MV-4-11 (cell line): ENCODE measurements around the gene CDKN2B.
A peak's percentile ranks its signal among the peaks of the same experiment; 100 is the strongest.

Source experiments
- DNase-seq: peaks from one replicate; lab custom pipeline; 2025; lab: John Stamatoyannopoulos, UW

CDKN2B gene

DNA sequence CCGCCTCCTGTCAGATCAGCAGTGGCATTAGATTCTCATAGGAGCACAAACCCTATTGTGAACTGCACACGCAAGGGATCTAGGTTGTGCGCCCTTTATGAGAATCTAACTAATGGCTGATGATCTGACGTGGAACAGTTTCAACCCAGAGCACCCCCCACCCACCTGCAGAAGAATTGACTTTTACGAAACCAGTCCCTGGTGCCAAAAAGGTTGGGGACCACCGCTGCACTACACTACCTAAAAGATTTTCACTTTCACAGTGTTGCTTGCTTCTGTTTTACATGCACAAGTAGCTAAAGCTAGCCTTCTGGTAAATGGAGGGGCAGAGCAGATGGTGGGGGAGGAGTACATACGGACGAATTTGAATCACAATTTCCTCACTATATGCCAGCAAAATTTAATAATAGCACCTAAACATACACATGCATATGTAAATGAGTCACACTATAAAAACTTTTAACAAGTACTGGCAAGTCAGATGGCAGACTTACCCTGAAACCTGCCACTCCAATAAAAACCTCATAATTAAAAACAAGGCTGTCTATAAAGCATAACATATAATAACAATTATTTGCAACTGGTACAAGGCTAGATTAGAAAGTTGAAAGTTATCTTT is 24.0 kb upstream of the CDKN2B start:
- DNase-seq: no peak

DNA sequence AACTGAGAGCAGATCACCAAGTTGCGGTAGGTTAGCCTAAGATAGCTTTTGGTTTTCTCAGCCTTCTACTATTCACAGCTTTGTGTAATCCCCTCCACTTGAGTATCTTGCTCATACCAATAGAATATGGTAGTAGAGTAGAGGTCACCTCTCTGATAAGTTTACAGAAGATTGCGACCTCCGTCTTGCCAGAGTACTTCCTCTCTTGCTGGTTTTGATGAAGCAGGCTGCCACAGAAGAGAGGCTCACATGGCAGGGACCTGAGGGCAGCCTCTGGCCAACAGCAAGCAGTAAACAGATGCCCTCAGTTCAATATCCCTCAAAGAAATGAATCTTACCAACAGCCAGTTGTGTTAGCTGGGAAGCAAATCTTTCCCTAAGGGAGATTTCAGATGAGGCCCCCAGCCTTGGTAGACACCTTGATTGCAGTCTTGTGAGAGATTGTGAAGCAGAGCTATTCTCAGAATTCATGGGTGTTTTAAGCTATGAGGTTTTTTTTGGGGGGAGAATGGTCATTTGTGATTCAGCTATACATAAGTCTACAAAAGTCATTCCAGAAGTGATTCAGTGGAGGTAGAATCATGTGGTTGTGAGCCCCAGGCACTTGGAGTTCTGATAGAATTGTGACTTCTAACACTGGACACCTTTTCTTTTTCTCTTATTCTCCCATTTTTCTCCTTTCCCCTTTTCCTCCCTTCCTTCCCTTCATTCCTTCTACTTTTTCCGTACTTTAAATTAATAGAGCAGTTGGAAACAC is 22.7 kb upstream of the CDKN2B start:
- peak; percentile 44 for DNase-seq

DNA sequence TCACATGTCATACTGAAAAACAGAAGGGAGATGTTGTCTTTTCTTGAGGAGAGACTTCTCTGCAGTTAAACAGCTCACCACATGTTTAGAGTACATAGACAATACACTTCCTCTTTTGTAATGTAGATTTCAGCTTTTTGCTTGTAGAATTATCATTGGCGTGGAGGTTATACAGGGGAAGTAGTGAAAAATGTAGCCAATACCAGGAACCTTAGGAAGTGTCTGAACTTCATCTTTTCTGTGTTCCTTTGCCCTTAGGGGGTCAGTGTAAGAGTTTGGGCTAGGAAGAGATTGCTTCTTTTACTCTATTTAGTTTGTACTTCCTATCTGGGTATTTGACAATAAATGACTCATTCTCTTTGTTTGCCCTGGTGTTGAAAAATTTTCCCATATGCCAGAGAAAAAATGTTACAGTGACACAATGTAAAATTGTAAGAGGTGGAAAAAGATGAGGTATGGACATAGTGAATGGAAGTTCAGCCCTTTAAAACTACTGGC is 21.0 kb upstream of the CDKN2B start:
- peak; percentile 97 for DNase-seq

DNA sequence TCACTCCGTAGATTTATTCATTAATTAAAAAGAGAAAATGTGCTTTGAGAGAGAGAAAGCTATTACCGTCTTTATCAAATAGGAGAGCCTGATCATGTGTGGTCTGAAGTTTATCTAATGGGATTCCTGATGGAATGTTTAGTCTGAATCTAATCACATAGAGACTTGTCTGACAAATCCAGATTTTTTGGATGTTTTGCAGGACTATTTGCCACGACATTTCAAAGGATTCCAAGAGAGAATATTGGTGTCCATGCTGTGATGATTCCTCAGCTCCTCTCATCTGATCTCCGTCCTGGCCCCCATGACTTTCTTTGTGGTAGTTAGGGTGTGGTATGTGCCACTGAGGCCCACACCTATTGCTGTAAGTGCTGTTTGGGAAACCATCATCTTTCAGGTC is 20.1 kb upstream of the CDKN2B start:
- DNase-seq: no peak

DNA sequence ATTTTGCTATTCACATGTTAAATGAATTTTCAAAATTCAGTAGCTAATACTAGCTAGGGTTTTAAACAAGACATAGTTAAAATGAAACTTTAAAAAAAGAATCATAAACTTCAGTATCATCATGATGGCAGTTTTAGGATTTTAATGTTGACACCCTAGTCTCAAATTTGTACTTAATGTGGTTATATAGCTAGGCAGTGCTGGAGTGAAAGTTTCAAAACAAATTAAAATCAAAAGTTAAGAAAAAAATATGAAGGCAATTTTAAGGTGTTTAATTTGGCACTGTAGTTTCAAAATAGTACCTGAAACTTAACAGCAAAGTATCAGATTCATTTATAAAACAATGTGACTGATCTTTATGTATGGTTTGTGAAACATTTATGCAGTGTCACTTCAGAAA is 19.3 kb upstream of the CDKN2B start:
- DNase-seq: no peak

DNA sequence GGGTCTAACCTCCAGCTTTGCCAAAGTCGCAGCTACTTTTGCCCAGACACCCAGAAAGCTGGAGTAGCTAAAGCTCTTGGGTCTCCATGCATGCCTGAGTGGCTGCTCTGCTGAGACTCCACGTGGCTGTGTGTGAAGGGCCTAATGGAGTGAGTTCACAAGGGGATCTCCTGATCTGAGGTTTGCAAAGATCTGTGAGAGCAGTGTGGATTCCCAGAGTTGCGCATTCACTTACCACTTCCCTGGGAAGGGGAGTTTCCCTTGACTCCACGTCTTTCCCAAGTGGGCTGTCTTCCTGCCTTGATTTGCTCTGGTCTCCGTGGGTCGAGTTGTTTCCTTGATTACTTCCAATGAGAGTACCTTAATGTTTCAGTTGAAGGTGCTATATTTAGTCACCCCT is 17.6 kb upstream of the CDKN2B start:
- DNase-seq: no peak

DNA sequence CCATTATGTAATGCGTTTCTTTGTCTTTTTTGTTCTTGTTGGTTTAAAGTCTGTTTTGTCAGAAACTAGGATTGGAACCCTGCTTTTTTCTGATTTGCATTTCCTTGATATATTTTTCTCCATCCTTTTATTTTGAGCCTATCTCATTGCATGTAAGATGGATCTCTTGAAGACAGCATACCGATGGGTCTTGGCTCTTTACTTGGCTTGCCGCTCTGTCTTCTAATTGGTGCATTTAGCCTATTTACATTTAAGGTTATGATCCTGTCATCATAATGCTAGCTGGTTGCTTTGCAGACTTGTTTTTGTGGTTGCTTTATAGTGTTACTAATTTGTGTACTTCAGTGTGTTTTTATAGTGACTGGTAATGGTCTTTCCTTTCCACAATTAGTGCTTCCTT is 13.3 kb upstream of the CDKN2B start:
- no peak for DNase-seq

DNA sequence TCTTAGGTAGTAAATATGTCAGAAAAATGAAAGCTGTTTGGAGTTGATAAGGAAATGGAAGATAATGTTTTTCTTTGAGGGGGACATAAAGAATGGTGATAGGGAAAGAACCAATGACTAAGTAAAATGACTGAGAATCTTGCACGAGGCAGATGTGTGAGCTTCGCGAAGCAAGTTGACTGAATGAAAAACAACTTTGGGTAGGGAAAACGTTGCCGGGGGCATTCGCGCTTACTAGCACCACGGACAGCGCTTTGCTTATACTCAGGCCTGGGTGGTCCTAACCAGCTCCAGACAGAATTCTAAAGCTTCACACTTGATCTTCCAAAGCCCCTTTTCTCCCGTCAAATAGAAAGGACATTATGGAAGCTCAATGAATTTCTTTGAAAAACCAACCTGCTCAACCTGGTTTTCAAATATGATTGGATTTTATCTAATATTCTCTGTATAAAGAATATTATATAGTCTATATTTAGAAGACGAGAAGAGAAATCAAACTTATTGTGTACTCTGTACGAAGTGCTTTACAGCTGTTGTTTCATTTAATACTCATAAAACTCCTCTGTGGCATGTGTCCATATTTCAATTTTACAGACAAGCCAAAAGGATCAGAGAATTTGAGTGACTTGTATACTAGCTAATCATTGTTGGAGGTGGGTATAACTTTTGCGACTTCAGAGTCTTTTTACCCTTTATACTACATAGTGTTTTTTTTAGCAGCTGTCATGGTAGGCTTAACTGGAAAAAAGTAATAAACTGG is 1.9 kb upstream of the CDKN2B start:
- no peak for DNase-seq

DNA sequence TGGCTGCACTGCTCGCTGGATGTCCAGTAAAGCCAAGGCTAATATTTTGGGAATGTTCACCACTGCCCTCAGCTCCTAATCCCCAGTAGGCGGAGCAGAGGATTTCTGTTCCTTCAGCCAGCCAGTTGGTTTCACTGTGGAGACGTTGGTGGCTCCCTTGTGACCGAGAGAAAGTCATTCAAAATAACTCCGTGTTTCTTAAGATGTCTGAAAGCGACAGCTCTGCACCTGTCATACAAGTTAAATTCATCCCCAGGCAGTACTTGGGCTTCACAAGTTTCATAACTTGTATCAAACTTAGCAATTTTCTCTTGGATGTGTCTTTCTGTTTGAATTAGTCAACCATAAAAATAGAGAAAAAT is 382 bp upstream of the CDKN2B start:
- DNase-seq: no peak

DNA sequence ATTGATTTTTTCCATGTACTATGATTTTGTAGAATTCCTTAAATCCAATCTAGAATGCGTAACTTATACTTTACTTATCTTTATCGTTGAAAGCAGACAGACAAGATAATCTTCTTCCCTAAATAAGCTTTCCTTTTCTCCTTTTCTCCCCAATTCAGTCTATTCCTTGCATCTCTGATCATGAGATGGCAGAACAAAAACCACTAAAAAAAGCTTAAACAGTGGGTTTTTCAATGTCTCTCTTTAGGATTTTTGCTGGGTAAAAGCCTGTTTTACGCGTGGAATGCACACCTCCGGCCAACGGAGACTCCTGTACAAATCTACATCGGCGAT is 755 bp downstream of the CDKN2B start:
- DNase-seq: no peak

DNA sequence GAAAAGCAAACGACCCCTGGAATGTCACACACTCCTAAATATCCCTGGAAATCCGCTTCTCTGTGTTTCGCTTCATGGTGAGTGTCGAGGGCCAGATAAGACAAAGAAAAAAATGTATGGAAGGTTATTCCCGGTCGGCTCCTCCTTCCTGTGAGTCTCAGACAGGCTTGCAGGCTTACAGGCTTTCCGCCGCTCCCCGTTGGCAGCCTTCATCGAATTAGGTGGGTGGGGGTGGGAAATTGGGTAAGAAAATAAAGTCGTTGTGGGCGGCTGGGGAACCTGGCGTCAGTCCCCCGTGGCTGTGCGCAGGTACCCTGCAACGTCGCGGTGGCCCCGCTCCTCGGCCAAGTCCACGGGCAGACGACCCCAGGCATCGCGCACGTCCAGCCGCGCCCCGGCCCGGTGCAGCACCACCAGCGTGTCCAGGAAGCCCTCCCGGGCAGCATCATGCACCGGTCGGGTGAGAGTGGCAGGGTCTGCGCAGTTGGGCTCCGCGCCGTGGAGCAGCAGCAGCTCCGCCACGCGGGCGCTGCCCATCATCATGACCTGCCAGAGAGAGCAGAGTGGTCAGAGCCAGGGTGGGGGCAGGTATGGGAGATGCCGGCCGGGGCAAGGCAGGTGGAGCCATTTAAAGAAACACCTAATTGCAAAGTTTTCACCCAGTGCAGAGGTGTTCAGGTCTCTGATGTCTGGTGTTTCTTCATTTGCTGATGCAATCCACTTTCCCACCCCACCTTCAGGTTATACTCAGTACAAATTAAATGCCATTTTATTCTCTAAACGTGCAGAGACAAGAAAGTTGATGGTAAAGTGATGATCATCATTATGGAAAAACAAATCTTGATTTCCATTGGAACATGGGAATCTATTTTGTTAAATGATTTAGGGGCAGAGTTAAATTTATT is 3.2 kb downstream of the CDKN2B start:
- DNase-seq: no peak

DNA sequence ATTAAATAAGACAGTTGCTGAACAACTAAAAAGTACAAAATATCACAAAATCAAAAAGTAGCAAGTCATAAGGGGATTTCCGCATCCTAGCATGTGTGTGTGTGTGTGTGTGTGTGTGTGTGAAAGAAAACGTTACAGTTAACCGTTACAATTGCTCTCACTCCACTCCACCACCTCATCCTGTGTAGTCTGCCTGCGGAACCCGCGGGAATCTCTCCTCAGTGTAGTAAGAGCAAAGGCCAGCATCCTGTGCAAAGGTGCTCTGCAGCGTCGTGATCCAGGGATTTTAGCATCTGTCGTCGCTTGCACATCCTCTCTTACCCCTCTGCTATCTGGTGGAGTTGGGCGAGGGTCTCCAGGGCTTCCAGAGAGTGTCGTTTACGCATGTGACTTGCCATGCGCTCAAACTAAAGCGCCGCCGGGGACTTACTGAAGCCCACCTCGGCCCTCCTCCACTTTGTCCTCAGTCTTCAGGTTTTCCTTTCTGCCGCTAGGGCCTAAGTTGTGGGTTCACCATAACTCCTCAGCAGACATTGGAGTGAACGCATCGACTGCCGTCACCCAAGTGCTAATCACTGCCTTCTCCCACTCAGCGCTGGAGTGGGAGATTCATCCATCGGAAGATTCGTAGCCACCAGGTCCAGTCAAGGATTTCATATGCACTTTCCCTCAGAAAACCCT is 3.9 kb downstream of the CDKN2B start:
- no peak for DNase-seq

DNA sequence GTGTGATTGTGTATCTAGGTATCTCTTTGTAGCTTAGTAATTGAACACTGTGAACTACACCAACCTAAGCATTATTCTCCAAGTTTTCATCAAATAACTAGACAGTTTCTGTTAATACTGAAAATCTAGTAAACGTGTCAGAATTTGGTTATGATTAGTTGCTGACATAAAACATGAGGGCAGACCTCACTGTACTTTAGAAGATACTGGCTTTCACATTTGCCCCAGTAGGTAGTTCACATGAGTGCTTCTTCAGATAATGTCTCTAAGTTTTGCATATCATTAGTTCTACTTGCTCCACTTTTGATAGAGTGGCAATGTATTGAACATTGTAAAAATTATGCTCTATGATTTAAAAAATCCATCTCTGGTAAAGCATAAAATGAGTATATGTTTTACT is 7.1 kb downstream of the CDKN2B start:
- DNase-seq: no peak

DNA sequence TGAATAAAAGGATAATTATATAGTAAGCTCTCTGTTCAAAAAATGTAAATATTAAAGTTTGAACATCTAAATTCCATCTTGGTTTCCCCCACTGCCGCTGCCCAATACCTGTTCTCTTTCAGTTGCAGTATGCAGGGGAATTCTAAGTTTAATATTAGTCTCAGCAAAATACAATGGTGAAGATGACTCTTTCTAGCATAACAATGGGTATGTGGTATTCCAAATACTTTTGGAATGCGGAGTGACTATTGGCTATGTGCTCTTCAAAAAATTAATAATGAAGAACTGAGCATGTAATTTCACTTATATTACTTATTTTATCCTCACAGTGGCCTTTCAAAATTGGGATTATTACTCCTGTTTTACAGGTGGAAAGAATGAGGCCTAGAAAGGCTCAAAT is 11.1 kb downstream of the CDKN2B start:
- DNase-seq: no peak

DNA sequence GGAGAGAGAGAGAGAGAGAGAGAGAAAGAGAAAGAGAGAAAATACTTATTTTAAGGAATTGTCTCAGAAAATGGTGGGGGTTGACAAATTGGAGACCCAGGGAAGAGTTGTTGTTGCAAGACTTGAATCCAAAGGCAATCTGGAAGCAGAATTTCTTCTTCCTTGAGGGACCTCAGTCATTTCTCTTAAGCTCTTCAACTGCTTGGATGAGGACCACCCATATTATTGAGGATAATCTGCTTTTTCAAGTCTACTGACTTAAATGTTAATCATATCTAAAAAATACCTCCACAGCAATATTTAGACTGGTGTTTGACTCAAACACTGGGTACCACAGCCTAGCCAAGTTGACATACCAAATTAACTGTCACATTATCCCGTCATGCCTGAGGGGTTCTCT is 11.6 kb downstream of the CDKN2B start:
- no peak for DNase-seq

DNA sequence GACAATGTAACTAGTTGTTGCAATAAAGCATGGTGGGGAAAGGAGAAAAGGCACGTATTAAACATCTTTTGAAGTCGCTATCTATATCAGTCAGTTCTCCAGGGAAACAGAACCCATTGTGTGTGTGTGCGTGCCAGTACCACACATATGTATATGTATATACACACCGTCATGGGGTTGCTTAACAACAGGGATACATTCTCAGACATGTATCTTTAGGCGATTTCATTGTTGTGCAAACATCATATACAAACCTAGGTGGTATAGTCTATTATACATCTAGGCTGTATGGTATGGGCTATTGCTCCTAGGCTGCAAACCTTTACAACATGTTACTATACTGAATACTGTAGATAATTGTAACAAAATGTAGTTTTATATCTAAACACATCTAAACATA is 12.2 kb downstream of the CDKN2B start:
- peak; percentile 30 for DNase-seq

DNA sequence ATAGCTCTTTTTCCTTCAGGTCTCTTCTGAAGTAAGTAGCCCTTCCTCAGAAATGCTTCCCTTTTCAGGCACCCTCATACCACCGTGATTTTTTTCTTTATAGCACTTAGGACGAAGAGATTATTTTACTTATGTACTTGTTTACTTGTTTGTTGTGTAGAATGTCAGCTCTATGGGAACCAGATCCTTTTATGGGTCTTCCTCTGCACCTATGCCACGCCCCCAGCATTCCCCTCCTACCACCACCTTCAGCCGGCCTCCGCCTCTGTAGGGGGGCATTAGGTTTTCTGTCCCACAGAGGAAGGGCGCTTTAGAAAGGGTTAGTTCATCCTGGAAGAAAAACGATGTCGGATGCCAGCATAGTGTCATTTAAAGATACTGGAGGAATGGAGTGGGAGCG is 12.7 kb downstream of the CDKN2B start:
- DNase-seq: no peak

DNA sequence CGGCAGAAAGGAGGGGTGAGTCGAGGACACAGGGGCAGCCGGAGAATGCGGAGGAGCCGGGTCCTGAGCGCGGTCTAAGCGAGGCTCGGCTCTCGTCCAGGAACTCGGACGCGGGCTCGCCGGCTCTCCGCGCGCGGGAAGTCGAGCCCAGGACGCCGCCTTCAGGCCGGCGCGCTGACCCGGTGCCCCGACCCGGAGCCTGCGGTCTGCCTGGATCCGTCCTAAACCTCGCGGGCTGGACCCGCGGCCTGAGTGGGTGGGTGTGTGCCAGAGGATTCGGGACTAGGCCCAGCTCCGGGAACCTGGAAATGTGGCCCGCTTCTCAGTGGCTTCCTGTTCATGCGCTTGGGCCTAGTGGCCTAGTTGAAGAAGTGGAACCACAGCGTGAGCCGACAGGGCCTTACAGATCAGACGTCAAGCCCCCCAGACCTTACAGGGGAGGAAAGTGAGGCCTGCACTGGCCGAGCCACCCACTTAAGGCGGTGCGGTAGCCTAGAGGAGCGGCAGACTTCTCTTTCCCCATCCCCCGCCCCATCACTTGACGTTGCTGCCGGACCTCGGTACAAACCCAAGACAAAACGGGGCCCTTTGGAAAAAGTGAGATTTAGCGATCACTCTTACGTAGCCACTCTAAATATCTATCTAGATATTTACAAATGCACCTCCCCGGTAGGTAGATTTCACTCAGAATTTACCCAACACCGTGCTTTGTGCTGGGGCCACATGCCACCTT is 13.3 kb downstream of the CDKN2B start:
- DNase-seq: peak; percentile 46

DNA sequence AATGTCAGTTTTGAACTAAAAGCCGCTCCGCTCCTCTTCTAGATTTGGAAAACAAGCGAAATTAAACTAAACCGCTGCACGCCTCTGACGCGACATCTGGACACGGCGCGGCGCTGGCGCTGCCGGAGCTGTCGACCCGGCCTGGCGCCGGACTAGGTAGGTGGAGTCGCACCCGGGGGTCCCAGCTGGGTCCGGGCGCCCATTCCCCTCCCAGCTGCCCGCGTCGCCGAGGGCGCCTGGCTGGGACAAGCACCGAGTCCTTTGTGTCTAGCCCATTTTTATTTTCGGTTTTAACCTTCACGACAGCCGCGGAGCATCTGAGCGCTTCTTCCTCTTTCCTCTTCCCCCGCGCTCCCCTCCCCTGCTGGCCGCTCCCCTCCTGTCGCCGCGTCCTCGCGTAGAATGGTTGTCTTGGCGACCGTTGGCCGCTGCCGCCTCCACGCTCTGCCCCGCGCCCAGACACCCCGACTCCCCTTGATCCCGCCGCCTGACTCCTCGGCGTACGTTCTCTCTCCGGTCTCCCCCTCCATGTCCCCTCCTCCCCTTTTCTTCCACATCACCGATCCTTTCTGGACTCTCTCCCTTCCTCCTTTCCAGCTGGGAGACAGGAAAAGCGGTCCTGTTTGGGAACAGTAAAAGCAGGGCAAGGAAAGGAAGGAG is 14.0 kb downstream of the CDKN2B start:
- DNase-seq: peak; percentile 87

DNA sequence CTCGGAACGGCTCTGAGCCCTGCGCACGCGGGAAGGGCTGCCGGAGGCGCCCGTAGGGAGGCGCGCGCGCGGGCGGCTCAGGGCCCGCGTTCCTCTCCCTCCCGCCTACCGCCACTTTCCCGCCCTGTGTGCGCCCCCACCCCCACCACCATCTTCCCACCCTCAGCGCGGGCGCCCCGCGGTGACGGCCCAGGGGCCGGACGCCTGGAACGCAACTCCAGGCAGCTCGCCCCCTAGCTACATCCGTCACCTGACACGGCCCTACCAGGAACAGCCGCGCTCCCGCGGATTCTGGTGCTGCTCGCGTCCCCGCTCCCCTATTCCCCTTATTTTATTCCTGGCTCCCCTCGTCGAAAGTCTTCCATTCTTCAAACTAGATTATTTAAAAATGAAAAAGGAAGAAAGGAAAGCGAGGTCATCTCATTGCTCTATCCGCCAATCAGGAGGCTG is 14.5 kb downstream of the CDKN2B start, which contains the start of gene CDKN2B-AS1:
CDKN2B-AS1 (plus strand) TSS at position 236 of the 450 bp plus-strand sequence.
- peak; percentile 73 for DNase-seq
